AG09319 (cell line): Measurements from ENCODE around the gene ITGA11.

Source experiments
- DNase-seq: peaks from one replicate; pipeline ENCODE4 v3.0.0-alpha.2; 2010; ENCODE audit warnings: low read depth; ENCODE audit errors: extremely low read depth
- TF ChIP-seq, protein P1 (sequence below): IDR thresholded peaks from 2 replicates; pipeline ENCODE4 v1.5.1; 2011; ENCODE audit warnings: low read depth, mild to moderate bottlenecking, inconsistent platforms, low read length, moderate library complexity

The ITGA11 gene, protein sequence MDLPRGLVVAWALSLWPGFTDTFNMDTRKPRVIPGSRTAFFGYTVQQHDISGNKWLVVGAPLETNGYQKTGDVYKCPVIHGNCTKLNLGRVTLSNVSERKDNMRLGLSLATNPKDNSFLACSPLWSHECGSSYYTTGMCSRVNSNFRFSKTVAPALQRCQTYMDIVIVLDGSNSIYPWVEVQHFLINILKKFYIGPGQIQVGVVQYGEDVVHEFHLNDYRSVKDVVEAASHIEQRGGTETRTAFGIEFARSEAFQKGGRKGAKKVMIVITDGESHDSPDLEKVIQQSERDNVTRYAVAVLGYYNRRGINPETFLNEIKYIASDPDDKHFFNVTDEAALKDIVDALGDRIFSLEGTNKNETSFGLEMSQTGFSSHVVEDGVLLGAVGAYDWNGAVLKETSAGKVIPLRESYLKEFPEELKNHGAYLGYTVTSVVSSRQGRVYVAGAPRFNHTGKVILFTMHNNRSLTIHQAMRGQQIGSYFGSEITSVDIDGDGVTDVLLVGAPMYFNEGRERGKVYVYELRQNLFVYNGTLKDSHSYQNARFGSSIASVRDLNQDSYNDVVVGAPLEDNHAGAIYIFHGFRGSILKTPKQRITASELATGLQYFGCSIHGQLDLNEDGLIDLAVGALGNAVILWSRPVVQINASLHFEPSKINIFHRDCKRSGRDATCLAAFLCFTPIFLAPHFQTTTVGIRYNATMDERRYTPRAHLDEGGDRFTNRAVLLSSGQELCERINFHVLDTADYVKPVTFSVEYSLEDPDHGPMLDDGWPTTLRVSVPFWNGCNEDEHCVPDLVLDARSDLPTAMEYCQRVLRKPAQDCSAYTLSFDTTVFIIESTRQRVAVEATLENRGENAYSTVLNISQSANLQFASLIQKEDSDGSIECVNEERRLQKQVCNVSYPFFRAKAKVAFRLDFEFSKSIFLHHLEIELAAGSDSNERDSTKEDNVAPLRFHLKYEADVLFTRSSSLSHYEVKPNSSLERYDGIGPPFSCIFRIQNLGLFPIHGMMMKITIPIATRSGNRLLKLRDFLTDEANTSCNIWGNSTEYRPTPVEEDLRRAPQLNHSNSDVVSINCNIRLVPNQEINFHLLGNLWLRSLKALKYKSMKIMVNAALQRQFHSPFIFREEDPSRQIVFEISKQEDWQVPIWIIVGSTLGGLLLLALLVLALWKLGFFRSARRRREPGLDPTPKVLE

DNA sequence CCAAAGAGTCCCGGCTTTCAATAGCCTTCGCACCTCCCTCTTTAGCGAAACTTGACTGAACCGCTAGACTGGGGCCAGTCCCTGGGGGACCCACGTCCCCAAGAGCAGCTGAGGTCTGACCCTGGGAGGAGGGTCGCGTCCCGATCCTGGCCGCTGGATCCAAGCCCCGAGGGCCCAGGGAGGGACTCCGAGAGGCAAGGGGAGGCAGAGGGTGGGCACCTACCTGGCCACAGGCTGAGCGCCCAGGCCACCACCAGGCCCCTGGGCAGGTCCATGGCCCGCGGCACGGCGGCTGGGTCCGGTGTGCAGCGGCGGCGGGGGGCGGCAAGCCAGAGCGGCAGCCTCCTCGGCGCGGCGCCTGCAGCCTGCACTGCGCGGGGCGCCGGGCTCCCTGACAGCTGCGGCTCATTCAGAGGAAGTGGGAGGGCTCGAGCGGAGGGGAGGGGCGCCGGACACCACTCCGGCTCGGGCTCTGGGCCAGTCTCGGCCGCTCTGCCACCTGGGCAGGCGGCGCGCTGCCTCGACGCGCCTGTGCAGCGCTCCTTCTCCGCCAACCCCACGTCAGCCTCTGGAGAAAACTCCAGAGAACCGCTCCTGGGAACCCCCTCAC lies at the start of gene ITGA11:
Gene ITGA11 (minus strand): TSS at position 372 of the 610 bp plus-strand sequence. CDS start 97 bp downstream, at position 275.
- TF ChIP-seq, protein P1, sequence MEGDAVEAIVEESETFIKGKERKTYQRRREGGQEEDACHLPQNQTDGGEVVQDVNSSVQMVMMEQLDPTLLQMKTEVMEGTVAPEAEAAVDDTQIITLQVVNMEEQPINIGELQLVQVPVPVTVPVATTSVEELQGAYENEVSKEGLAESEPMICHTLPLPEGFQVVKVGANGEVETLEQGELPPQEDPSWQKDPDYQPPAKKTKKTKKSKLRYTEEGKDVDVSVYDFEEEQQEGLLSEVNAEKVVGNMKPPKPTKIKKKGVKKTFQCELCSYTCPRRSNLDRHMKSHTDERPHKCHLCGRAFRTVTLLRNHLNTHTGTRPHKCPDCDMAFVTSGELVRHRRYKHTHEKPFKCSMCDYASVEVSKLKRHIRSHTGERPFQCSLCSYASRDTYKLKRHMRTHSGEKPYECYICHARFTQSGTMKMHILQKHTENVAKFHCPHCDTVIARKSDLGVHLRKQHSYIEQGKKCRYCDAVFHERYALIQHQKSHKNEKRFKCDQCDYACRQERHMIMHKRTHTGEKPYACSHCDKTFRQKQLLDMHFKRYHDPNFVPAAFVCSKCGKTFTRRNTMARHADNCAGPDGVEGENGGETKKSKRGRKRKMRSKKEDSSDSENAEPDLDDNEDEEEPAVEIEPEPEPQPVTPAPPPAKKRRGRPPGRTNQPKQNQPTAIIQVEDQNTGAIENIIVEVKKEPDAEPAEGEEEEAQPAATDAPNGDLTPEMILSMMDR, result no peak
- no peak for DNase-seq

DNA sequence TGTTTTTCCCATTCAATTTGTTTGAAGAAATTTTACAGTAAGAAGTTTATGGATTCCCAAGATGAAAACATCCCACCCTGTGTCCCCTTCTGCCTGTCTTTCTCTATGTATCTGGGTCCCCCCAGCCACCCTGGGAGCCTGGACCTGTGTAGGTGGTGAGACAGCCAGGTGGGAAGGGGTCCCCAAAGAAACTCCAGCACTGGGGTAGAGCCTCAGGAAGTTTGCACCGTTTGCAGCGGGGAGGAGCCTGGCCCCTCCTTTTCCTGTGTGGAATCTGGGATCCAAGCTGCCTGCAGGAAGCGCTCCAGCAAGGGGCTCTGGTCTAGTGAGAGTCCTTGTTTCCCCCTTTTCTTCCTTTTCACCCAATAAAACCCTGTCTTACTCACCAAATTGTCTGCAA lies 49.4 kb upstream of the ITGA11 start:
- TF ChIP-seq, protein P1, result no peak
- no peak for DNase-seq

DNA sequence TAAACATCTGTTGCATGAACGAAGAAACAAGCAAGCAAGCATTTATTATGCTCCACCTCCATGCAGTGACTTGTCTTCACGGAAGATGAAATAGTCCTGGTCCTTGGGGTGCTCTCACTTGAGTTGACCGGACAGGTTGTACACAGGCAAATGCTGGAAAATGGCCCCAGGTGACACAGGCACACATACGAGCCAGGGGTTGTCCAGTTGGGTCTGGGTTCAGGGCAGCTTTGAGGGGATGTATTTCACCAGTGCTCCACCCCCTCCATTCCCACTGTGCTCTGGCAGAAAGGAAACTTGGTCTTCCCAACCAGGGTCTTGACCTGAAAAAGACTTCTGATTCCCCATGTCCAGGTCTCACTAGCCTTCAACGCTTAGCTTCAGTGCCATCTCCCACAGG lies 48.3 kb upstream of the ITGA11 start:
- DNase-seq, result no peak
- TF ChIP-seq, protein P1, result no peak

DNA sequence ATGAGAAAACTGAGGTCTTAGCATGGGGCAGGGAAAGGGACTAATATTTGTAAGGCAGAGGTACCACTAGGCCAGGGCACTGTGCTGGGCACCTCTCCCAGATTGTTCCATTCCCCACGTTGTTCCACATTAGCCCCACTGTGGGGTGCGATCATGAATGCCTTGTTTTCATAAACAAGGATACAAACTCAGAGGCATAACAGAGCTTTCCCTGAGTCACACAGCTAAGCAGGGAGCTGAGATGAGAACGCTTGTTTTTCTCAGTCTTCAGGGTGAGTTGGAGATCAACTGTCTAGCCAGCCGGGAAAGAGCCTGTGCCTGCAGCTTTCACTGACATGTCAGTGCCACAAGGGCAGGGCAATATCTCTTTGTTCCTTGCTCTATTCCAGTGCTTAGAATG lies 47.9 kb upstream of the ITGA11 start:
- TF ChIP-seq, protein P1, result no peak
- DNase-seq, result no peak

DNA sequence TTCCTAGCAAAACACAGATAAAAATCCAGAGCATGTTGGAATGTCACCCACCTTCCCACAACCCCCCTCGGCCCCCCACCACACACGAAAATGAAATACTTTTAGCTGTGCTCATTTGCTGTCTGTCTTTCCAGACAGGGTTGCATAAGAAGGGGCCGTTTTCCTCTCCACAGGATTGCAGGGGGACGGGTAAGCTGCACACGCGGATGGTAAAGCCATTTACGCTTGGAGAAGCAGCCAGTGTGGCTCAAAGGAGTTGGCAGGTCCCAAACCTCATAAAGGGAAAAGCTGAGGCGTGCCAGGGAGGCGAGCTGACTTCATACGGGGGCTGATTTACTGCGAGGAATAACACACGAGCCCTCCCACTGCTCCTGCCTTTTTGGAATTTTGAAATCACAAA lies 47.4 kb upstream of the ITGA11 start:
- no peak for DNase-seq
- TF ChIP-seq, protein P1, result no peak

DNA sequence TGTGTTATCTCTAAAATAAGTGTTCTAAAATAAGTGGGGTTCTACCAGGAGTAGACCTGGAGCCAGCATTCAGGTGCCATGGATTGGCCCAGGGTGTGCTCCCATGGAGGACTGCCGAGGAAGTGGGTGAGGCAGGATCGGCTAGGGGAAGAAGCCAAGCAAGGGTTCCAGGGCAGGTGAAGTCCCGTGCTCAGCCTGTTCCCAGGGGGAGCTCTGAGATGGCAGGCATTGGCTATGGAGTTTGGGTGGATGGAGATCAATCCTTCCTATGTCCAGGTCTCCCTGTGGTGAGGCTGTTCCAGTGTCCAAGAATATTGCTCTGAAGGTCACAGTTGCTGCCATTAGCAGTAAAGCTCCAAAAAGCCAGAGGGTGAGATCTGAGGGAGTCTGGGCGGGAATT lies 46.9 kb upstream of the ITGA11 start:
- TF ChIP-seq, protein P1, result no peak
- no peak for DNase-seq
